GM19023 (cell line): ENCODE data around the gene CHST11.

ENCODE experiments used
- ATAC-seq: cut with Tn5 transposase; IDR thresholded peaks from one replicate; pipeline ENCODE4 v1.9.1; 2021; ENCODE audit warnings: mild to moderate bottlenecking, moderate library complexity; ENCODE audit not compliant: unreplicated experiment

CHST11 gene

DNA sequence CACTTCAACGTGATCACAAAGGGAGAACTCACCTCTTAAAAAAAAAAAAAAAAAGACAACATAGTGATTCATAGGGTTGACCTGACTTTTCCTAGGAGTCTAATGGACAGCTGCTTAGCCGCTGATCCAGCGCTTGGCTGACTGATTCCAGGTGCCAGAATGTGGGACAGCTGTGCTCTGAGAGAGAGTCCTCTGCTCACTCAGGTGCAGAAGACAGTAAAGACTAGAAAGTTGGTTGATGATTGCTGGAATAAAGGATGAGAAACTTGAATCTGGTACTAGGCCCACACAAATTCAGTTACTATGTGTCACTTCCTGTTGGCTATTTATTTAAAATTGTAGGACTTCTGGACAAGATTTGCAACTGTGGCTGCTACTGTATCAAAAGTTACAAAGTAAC, 229.4 kb downstream of the CHST11 start:
- ATAC-seq = no peak

GRCh38 chr12:104687823-104688573, 231.2 kb downstream of the CHST11 start:
- ATAC-seq = no peak

DNA sequence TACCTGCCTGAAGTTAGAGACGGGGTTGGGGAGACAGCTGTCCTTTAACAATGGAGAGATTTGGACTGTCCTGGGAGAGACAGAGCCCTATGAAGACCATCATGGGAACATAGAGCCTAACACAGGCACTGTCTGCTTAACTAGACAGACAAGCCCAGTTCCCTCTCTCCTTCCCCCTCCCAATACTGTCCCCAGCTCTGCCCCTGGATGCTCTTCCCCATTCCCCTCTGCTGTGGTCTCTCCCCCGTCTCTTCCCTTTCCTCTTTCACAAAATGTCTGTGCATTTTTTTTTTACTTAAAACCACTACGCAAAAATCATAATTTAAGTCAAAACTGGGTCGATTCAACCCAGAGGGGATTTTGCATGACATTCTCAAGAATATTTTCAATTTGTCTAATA, 232.9 kb downstream of the CHST11 start:
- no peak for ATAC-seq

- ATAC-seq = peak; percentile 66
These were observed 235.2 kb downstream of the CHST11 start for GRCh38 chr12:104691721-104692556.

- ATAC-seq = no peak
These were observed 235.9 kb downstream of the CHST11 start for GRCh38 chr12:104692557-104693218.

DNA sequence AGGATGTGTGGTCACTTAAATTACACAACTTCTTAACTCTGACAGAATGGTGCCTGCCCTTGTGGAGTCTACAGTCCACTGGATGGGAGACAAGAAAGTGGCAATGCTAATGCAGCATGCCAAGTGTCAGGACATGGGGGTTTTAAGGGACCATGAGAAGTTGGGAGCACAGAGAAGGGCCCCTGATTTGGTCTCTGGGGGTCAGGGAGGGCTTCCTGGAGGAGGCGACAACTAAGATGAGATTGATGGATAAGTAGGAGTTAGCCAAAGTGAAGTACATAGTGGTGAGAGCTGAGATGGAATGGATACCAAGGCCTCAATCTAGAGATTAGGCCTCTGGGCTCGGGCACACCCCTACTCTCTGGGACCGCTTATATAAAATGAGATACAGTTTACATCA, 236.7 kb downstream of the CHST11 start:
- no peak for ATAC-seq

GRCh38 chr12:104694161-104694560, 237.4 kb downstream of the CHST11 start:
- no peak for ATAC-seq

- no peak for ATAC-seq
These were observed 238.0 kb downstream of the CHST11 start for GRCh38 chr12:104694711-104695110.

DNA sequence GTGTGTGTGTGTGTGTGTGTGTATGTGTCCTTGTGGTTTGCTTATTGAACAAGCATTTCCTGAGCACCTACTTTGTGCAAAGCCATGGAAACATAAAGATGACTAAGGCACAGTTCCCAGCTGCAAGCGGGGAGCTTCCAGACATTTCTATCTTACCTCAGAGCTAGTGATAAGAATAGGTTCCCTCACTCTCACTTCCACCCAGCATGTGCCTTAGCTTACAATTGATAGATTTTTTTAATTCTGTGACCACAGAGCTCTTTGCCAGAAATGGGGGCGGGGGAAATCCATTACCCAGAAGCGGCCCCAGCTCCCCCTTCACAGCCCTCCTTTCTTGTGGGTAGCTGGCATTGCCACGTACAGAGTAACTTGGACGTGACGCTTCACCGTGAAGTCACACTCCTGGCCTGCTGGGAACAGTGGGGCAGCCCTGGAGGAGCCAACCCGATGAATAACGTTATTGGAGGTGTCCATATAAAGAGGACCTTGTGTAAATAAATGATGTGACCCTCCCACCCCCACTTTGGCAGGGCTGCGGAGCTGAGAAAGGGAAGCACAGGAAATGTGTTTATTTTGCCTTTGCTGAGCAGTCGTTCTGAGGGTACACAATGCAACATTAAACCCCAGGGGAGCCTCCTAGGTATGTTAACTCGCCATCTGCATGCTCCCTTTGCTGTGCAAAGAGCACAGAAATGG, 238.9 kb downstream of the CHST11 start:
- ATAC-seq = no peak

DNA sequence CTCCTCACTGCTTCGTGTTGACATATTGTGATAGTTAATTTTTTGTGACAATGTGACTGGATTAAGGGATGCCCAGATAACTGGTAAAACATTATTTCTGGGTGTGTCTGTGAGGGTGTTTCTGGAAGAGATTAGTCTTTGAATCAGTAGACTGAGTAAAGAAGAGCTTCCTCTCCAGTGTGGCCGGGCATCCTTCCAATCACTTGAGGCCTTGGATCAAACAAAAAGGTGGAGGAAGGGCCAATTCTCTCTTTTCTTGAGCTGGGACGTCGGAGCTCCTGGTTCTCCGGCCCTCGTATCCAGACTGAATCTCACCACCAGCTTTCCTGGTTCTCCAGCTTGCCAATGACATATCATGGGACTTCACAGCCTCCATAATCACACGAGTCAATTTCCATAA, 240.4 kb downstream of the CHST11 start:
- no peak for ATAC-seq

DNA sequence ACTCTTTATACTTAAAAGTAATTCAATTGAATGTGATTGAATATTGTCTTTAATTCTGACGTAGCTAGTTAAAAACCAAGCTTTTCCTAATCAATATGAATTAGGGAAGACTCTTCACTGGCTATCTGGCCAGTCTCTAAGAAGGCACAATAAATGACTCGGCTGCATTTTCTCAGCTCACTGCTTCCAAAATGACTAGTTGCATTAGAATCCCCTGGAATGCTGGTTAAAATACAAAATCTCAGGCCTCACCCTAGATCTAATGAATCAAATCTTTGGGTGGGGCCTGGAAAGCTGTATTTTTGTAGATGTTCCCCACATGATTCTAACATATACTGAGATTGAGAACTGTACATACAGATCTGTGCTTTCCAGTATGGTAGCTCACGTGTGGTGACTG, 242.1 kb downstream of the CHST11 start:
- no peak for ATAC-seq

- ATAC-seq = peak; percentile 54
These were observed 242.9 kb downstream of the CHST11 start for GRCh38 chr12:104699489-104700190.

- ATAC-seq = no peak
These were observed 243.6 kb downstream of the CHST11 start for GRCh38 chr12:104700324-104700723.

GRCh38 chr12:104701301-104701700, 244.6 kb downstream of the CHST11 start:
- no peak for ATAC-seq

DNA sequence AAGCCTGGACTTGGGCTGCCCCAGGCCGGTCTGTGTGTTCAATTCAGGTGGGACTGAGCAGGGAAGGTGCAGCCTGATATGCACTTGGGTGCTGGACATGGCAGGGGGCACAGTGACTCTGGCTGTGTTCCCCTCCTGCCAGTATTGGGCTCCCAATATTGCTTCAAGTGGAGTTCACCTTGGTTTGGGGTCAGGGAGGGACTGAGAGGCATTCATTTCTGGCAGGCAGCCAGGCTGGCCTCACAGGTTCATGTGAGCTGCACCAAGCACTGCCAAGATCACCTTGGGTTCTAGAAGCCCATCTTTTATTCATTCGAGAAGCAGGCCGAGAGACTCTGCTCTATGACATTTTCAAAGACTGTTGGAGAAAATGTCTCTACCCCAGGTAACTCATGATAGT, 245.0 kb downstream of the CHST11 start:
- ATAC-seq = no peak

GRCh38 chr12:104702565-104703139, 245.9 kb downstream of the CHST11 start:
- no peak for ATAC-seq

DNA sequence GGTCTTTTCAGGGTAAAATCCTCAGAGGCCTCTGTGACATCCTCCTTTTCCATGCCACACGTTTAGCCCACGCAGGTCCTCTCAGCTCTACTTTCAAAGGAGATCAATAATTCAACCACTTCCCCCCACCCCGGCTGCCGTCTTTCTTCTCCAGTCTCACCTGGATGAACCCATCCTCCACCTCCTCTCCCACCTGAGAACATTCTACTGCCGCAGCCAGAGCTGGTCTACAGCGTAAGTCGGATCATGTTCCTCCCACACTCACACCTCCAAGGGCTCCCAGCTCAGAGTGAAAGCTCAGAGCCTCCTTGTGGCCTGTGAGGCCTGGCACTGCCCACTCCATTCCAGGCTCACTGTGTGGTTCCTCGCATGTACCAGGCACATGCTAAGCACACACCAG, 246.6 kb downstream of the CHST11 start:
- no peak for ATAC-seq

DNA sequence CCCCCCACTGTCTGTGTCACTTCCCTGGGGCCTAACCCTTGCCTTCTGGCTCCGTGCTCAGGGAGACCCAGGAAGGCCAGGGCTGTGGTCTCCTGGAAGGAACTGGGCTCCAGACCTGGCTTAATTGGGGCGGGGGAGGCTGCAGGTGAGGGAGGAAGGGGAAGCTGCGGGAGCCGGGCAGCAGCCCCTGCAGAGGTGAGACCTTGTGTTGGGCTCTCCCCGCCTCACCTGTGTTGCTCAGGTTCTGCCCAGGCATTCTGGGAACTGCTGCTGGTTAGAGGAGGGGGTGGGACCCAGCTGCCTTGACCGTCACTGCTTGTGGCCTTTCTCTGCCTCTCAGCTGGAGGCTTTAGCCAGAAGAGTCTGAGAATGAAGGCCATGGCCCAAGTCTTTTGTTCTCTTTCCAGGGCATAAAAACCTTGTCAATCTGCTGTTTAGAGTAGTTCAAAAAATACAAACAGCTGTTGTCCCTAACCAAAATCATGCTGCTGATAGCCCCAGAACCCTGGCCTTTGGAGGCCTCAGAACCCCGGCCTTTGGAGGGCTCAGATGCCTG, 247.6 kb downstream of the CHST11 start:
- no peak for ATAC-seq

GRCh38 chr12:104707194-104707593, 250.4 kb downstream of the CHST11 start:
- ATAC-seq = no peak
